Stimulated activated CD8-positive, alpha-beta memory T cell treated with anti-CD3 and anti-CD28 coated beads, Interleukin-12 subunit alpha, Interleukin-12 subunit beta, amount 100 ng/mL, for 24 hours (primary cell): Measurements from ENCODE around the gene IL13RA2.

Experiments
- DNase-seq: peaks from one replicate; pipeline ENCODE4 v3.0.0-alpha.2; 2020; ENCODE audit errors: extremely low read depth

IL13RA2 gene

DNA sequence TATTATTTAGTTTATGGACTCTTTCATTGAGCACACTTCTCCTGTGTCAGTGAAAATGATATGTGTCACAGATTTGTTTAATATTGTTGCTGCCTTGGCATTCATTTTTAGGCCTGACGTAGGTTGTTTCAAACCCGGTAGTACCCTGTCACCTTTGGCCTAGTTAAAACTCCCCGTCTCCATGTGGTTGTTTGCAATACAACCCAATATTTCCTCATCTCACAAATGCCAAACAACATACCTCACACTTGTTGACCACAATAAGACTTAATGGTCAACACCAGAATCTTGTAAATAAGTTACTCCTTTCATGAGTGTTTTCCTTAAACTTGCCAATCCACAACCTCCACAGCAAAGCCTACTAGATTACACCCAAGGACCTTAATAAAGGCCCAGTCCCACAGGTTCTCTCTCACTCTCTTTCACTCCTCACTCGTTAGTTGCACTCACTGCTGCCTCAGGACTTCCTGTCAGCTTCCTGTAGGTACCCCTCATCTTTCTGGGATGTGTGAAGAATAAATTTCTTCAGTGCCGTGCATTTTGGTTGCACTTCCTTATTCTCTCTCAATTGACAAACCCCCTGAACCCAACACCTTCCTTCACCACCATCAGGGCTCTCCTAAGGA is 31.3 kb downstream of the IL13RA2 start:
- DNase-seq = no peak

DNA sequence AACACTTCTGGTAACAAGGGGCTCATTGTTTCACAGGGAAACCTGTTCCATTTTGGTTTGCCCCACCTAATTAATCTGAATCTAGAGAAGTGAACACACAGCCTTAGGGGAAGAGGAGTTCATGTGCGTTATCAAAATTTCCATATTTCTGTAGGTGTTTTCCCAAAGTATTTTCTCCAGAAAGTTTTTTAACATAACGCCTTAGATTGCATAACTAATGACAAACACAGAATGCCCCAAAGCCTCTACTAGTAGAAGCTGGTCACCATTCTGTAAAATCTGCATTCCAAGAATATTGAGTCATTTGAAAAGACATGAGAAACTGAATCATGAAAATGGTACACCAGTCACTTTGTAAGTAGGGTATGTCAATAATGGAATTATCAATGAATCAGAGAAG is 41.1 kb downstream of the IL13RA2 start:
- DNase-seq = no peak

DNA sequence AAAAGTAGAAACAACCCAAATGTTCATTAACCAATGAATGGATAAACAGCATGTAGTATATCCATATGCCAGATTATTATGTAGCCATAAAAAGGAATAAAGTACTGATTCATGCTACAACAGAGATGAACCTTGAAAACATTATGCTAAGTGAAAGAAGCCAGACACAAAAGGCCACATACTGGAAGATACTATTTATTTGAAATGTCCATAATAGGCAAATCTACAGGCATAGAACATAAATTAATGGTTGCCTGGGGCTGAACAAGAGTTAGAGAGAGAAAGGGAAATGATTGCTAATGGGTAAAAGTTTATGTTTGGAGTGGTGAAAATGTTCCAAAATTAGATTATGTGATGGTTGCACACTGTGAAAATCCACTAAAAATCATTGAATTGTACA is 44.4 kb downstream of the IL13RA2 start:
- no peak for DNase-seq

DNA sequence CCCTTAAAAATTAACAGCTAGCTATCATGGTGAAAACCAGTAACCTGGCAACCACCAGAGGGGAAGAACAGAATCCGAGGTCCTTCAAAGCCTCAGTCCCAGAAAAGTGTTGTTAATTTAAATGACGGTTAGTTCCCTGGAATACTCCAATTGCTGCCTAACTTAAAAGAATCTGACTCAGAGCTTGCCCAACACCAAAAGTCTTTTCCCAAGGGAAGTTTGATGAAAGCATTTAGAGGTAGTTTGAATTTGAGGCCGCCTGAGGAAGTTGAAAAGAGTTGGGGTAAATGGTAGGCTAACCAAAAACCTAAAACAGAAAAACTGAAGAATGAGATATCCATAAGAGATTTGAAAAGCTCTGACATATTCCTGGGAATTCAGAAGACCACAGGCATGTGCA is 46.6 kb downstream of the IL13RA2 start:
- no peak for DNase-seq

DNA sequence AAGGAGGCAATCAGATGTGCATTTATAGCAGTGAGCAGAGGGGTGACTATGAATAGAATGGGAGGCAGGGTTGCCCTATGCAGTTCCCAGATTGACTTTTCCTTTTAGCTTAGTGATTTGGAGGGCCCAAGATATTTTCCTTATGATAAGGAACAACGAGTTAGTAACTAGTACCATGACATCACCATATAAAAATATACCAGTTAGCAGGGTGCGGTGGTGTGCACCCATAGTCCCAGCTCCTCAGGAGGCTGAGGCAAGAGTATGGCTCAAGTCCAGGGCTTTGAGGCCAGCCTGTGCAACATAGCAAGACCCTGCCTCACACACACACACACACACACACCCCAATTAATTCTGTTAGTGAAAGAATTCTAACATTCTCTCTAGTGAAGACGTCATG is 53.0 kb downstream of the IL13RA2 start:
- no peak for DNase-seq

DNA sequence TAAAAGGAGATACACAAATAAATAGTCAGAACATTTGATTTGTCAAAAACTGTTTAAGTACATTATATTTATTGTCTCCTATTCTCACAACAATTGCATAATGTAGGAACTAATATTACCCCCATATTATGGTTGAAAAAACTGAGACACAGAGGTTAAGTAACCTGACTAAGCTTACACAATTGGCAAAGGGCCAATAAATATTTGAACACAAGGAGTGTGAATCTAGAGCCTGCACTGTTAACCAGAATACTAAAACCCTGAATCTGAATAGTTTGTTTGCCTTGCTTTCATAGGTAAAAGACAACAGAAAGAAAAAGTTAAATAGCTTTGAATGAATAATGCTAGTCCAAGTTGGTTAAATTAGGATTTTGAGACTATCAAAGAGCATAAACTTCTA is 55.2 kb downstream of the IL13RA2 start:
- no peak for DNase-seq

DNA sequence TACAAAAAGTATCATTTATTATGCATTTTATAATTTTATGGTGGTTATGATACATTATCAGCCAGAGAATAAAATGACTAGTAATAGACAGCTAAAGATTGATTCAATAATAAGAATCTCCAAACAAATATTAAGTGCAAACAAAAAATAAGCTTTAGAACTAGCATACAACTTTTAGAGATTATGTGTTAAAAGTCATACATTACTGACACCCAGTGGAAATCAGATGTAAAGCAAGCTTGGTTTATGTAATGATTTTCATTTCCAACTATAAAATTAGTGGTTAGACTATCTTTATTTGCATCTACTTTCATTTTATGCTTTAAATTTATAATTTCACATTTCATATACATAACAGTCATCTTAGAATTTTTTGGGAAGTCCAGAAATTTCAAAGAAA is 57.7 kb downstream of the IL13RA2 start:
- no peak for DNase-seq
